ENCODE measurements around the gene TNFAIP2.
"Not testable (repeated sequence)": the region's sequence is repeated elsewhere in the genome, so short reads cannot be mapped to it uniquely, and the experiment has no call there.

The TNFAIP2 gene

DNA sequence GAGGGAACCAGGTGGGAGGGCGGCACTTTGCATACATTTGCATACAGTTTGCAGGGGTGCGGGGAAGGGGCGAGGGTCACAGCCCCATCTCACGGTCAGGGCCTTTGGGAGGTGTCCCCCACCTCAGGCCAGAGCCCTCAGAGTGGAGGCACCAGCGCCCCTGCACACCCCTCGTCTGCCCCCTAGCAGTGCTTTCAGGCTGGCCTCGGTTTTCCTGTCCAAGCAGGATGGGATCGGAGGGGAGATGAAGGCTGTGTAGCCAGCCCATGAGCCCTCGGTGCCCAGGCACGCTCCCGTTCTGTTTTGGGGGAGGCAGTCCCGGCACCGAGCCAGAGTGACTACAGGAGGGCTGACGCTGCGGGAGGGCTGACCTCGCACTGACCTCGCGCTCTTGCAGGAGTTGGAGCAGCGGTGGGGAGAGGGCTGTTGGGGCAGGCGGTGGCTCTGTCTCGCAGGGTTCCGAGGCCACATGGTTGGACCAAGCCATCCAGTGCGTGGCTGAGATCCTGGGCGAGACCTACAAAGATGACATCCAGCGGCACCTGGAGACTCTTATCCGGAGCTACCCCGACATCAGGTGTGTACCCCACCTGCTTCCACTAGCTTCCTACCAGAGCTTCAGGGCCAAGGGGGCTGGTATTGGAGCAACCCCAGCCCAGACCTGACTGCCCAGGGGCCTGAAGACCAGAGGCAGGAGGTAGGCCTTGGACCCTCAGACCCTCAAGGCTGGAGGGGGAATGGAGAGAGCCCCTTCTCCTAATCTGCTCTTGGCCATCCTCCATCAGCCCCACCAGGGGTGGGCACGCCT, 15.1 kb upstream of the TNFAIP2 start:
- DNase-seq = no peak

DNA sequence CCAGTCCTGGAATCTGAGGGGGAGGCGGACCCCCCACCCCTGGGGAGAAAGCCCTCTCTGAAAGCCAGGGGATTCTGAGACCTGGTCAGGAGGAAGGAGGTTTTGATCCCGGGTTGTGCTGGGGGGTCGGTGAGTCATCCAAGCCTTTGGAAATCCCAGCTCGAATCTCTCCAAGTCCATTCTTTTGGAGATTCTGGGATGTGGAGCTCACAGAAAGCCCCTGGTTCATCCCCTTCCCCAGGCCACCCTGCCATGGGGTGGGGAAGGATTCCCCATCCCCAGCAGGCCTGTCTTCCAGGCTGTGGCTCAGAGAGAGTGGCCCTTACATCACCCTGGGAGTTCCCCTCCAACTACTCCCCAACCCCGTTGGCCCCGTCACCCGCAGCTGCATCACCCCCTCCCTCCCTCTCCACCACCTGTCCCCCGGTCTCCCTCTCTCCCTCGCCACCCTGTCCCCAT, 14.5 kb upstream of the TNFAIP2 start:
- DNase-seq = peak in 1 of 2 experiments; percentile 25

DNA sequence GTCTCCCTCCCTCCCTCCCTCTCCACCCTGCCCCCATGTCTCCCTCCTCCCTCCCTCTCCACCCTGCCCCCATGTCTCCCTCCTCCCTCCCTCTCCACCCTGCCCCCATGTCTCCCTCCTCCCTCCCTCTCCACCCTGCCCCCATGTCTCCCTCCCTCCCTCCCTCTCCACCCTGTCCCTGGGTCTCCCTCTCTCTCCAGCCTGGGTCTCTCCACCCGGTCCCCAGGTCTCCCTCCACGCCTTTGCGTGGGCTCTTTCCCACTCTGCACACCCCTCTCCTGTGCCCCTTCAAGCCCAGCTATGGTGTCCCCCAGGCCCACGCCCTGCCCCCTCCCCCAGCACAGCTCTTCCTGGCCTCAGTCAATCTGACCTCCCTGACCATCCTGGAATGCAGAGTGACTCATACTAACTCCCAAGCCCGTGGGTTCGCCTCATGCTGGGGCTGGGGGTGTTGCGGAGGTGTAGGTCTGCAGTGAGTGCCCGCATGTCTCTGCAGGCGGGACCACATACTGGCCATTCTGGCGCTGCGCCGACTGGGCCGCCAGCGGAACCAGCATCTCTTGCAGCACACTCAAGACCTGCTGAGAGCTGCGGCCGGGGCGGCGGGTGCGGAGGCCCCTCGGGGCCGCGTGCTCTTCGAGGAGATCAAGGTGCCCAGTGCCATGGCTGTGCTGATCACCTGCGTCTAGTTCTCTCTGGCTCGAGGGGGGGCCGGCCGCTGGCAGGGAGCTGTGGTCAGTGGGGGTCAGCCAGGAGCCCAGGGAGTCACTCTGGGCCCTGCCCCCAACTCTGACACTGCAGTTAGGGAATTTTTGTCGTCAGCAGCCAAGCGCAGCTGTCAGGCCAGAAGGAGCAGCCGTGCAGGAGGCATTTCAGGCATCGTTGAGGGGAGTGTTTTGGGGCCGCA, 13.5 kb upstream of the TNFAIP2 start:
- DNase-seq = peak in 1 of 2 experiments; percentile 23

- peak; percentile 21 to 40 for DNase-seq
These were observed 12.5 kb upstream of the TNFAIP2 start for GRCh38 chr14:103110681-103111231.

DNA sequence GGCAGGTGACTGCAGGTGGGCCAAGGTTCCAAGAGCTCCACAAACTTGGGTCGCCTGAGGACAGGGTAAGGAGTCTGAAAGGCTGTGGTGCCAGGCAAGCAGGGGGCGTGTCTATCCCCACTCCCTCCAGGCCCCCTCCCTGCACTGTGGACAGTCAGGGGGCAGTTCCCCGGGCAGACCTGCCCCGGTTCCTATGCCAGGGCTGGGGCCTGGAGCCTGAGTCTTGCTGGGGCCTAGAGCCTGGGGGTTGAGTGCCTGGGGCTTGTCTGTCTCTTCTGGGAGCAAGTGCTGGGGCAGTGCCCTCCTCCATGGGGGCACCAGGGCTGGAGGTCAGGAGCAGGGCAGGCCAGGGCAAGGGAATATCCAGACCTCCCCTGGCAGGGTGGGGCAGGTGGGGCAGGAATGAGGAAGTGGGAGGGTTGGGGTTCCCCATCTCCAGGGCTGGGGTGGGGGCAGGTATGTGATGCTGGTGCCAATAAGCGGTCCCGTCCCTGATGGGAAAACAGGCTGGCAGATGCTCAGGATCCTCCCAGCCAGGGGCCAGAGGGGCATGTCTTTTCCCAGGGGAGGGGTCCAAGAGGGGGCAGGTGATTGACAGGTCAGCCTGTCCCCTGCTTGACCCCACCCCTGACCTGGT, 11.9 kb upstream of the TNFAIP2 start:
- DNase-seq = no peak

GRCh38 chr14:103112400-103113243, 10.6 kb upstream of the TNFAIP2 start:
- DNase-seq = peak; percentile 9 to 42

GRCh38 chr14:103113303-103113702, 10.0 kb upstream of the TNFAIP2 start:
- no peak for DNase-seq

DNA sequence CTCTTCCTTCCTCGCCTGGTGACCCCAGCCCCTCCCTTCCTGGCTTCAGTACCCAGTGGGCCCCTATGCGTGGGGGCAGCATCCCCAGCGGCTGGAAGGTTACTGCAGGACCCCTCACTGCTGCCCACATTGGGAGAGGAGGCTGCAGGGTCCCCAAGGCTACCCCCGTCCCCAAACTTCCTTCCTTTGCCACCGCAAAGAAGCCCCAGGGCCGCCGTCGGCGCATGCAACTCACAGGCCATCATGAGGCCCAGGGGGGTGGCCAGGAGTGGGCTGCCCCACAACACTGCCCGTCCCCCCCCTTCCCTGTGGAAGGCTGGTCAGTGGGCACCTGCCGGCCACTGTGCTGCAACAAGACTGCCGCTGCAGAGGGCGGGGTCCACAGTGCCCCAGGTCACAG, 9.5 kb upstream of the TNFAIP2 start:
- no peak for DNase-seq

- not testable (repeated sequence) for DNase-seq
These were observed 8.1 kb upstream of the TNFAIP2 start for GRCh38 chr14:103115086-103115679.

DNA sequence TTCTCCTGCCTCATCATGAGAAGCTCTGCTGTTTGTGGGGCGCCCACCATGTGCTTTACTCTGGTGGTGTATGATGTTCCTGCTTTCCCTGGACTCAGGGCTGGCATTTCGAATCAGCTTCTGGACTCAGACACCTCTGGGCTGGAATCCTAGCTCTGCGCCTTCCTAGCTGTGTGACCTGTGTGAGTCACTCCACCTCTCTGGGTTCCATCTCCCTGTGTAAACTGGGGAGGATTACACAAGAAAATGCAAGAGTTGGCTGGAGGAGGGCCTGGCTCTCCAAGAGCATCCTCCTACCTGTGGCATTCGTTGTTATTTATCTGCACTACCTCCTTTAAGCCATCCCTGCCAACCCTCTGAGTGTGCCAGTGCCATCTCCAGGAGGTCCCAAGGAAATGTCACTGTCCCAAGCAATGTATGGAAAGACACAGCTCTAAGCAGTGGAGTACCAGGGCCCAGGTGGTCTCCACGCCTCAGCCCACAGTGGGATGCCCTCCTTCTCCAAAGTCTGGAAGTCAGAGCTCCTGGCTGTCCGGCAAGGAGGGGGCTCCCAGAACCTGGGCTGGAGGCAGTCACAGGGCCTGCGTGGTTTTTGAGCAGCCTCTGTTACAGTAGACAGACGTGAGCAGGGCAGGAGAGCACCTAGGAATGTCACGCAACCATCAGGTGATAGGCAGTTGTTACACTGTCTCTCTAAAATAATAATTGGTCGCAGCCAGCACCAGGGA, 7.3 kb upstream of the TNFAIP2 start:
- DNase-seq = no peak

DNA sequence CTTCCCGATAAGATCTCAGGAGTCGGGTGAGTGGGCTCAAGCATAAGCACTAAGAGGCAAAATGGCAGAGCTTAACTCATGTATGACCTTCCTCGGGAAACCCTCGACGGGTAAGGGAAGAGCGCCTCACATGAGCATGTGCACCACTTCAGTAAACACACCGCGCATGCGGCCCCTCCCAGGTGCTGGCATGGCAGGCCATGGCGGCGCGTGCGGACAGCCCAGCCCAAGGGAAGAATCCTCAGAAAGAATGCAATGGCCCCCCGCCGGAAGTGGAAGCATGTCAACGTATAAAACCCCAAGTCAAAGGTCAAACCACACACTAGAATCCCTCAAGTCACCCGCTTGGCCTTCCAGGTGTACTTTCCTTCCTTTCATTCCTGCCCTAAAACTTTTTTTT, 6.6 kb upstream of the TNFAIP2 start:
- DNase-seq = no peak

- DNase-seq = not testable (repeated sequence)
These were observed 5.8 kb upstream of the TNFAIP2 start for GRCh38 chr14:103117499-103117898.

DNA sequence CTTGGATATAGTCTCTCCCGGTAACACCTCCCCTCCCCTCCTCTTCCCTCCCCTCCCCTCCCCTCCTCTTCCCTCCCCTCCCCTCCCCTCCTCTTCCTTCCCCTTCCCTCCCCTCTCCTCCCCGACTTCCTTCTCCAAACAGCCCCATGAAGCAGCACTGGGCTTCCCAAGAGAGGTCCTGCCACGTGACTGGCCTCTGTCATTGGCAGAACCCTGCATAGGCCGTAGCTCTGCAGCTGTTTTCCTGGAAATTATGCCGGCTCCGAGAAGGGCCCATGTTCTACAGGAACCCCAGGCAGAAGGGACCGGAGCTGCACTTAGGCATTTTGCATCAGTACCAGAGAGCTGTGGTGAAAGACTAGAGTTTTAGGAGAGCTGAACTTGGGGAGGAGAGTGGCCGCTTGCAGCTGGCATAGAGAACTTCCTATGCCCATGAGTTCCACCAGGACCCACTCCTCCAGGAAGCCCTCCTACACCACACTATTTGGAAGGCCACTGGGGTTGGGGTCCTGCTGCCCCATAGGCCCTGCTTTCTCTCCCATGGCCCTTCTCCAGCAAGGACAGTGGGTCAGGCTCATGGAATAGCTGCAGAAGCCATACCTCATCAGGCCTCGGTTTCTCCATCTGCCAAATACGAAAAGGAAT, 5.1 kb upstream of the TNFAIP2 start:
- peak; percentile 24 to 52 for DNase-seq

DNA sequence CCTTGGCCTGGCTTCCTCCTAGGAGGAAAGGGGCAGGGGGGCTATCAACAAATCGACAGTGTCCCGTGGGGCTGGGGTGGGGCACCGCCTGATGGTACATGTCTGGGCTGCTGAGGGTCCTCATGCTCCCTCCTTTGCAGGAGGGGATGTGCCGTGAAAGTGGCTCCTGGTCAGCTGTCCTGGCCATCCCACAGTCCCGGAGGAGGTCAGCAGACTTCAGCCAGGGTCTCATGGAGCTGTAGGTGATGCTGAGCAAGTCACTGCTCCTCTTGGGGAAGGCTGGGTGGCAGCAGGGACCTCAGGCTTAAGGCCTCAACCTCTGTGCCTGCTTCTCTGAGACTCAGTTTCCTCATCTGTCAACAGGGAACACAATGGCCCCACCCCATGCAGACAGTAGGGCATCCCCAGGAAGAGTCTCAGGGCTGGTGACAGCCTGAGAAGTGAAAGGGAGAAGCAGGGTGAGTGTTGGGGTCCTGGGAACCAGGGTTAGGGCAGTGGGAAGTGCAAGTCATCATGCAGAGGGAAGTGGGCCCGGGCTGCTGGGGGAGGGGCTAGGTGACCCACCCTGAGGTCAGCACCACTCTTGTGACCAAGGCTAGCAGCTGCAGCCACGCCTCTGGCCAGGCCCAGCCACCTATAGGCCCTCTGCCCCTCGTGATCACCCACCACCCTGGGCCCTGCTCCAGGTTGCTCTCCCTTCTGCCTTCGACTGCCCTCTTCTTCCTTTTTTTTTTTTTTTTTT, 4.4 kb upstream of the TNFAIP2 start:
- no peak for DNase-seq

DNA sequence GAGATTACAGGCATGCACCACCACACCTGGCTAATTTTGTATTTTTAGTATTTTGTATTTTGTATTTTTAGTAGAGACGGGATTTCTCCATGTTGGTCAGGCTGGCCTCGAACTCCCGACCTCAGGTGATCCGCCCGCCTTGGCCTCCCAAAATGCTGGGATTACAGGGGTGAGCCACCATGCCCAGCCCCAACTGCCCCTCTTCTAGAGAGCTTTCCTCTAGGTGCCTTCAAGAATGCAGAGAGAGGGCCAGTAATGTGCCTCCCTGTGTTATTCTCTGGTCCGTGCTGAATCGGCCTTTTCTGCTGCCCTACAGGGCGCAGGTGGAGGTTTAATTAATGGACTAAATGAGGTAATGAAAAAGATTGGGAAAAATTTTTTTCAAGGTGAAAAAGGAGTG, 3.7 kb upstream of the TNFAIP2 start:
- DNase-seq = not testable (repeated sequence)

- DNase-seq = peak; percentile 55 to 82
These were observed 2.0 kb upstream of the TNFAIP2 start for GRCh38 chr14:103121121-103121845.

GRCh38 chr14:103121846-103122584, 1.2 kb upstream of the TNFAIP2 start:
- DNase-seq = peak; percentile 92 to 94

DNA sequence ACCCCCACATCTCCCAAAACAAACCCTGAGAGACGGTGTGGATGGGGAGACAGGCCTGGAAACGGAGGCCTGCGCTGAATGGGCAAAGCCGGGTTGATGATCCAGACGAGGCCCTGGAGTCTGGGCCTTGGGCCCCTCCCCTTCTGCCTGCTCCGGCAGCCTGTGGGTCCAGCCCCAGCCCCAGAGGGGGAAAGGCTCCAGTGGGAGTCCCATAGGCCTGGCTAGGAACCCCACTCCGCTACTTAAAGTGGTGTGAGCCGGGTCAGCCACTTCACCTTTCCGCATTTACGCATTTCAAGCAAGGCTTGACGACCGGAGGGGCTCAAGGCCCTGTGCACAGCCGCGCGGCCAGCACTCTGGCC, 695 bp upstream of the TNFAIP2 start:
- peak; percentile 48 to 62 for DNase-seq
